Measurements from ENCODE around the gene NCAM1. TPM values are rescaled to one million over a fixed set of nuclear protein-coding genes. Genes with fewer than 3 reads are reported as not detected.

NCAM1 gene
- total RNA-seq, 1 donor from 2014 or later, result 27.3 TPM

GRCh38 chr11:113091481-113091780 lies 130.2 kb downstream of the NCAM1 start:
- peaks cover 59% of the 10 kb centered on the region for H3K4me1 Mint-ChIP-seq (ENCODE audit: low read depth)
- H3K27me3 Mint-ChIP-seq, result peaks cover 23% of the 10 kb centered on the region
- H3K9me3 Mint-ChIP-seq (ENCODE audit: low read depth), result no peaks in the 10 kb centered on the region
- H3K4me3 Mint-ChIP-seq (ENCODE audit: low read depth), result no peak overlapping the region
- no peak for DNase-seq (ENCODE audit: low spot score, unreplicated experiment)
- no peak for TF ChIP-seq CTCF (IDR thresholded peaks at IDR 0.05; ENCODE audit: unreplicated experiment)
- H3K27ac Mint-ChIP-seq, result no peak overlapping the region
- H3K36me3 Mint-ChIP-seq (ENCODE audit: insufficient read depth), result no peaks in the 10 kb centered on the region

GRCh38 chr11:113096648-113097047 lies 135.4 kb downstream of the NCAM1 start:
- Mint-ChIP-seq H3K27ac (no peak overlapping the region), H3K4me3 (ENCODE audit: low read depth) (no peak overlapping the region), H3K36me3 (ENCODE audit: insufficient read depth) (no peaks in the 10 kb centered on the region), H3K27me3 (peaks cover 21% of the 10 kb centered on the region), H3K4me1 (ENCODE audit: low read depth) (peaks cover 49% of the 10 kb centered on the region), H3K9me3 (ENCODE audit: low read depth) (peaks cover 9% of the 10 kb centered on the region)
- no peak for TF ChIP-seq CTCF (IDR thresholded peaks at IDR 0.05; ENCODE audit: unreplicated experiment)
- DNase-seq (ENCODE audit: low spot score, unreplicated experiment), result no peak

- no peak for DNase-seq (ENCODE audit: low spot score, unreplicated experiment)
- H3K36me3 Mint-ChIP-seq (ENCODE audit: insufficient read depth), result no peaks in the 10 kb centered on the region
These were observed 142.9 kb downstream of the NCAM1 start for GRCh38 chr11:113103932-113104690.

GRCh38 chr11:113104691-113105251 lies 143.6 kb downstream of the NCAM1 start:
- peaks cover 4% of the 10 kb centered on the region for H3K9me3 Mint-ChIP-seq (ENCODE audit: low read depth)
- peaks cover 6% of the 10 kb centered on the region for H3K27me3 Mint-ChIP-seq
- peaks cover 28% of the 10 kb centered on the region for H3K4me1 Mint-ChIP-seq (ENCODE audit: low read depth)
- H3K4me3 Mint-ChIP-seq (ENCODE audit: low read depth), result peak overlapping the region; percentile 24
- H3K27ac Mint-ChIP-seq, result peak overlapping the region; percentile 26
- TF ChIP-seq CTCF (IDR thresholded peaks at IDR 0.05; ENCODE audit: unreplicated experiment), result no peak
- no peak for DNase-seq (ENCODE audit: low spot score, unreplicated experiment)
- no peaks in the 10 kb centered on the region for H3K36me3 Mint-ChIP-seq (ENCODE audit: insufficient read depth)

More at GRCh38 chr11:113103932-113104690, 142.9 kb downstream of the NCAM1 start:
- Mint-ChIP-seq H3K4me1 (ENCODE audit: low read depth) (peaks cover 28% of the 10 kb centered on the region), H3K4me3 (ENCODE audit: low read depth) (peak overlapping the region; percentile 24), H3K27me3 (peaks cover 9% of the 10 kb centered on the region), H3K27ac (peak overlapping the region; percentile 26), H3K9me3 (ENCODE audit: low read depth) (peaks cover 7% of the 10 kb centered on the region)
- no peak for TF ChIP-seq CTCF (IDR thresholded peaks at IDR 0.05; ENCODE audit: unreplicated experiment)

- Mint-ChIP-seq H3K4me3 (ENCODE audit: low read depth) (no peak overlapping the region), H3K27ac (no peak overlapping the region), H3K4me1 (ENCODE audit: low read depth) (peaks cover 28% of the 10 kb centered on the region), H3K9me3 (ENCODE audit: low read depth) (no peaks in the 10 kb centered on the region), H3K27me3 (peaks cover 2% of the 10 kb centered on the region), H3K36me3 (ENCODE audit: insufficient read depth) (no peaks in the 10 kb centered on the region)
- TF ChIP-seq CTCF (IDR thresholded peaks at IDR 0.05; ENCODE audit: unreplicated experiment), result no peak
- no peak for DNase-seq (ENCODE audit: low spot score, unreplicated experiment)
These were observed 144.4 kb downstream of the NCAM1 start for GRCh38 chr11:113105592-113105991.

Data from progenitor cell of endocrine pancreas (in vitro differentiated cells).